H9 (cell line): ENCODE results near the gene PDZD2. TPM values are rescaled to one million over a fixed set of nuclear protein-coding genes. Genes with fewer than 3 reads are reported as not detected.
A peak's percentile ranks its signal among the peaks of the same experiment; 100 is the strongest.

ENCODE experiments used
- DNase-seq: peaks from one replicate; pipeline ENCODE4 v3.0.0-alpha.2; 2017
- H2AFZ ChIP-seq: one replicate; pipeline ENCODE4 v1.6.1; 2013; ENCODE audit warnings: mild to moderate bottlenecking, low read length, control low read depth, moderate library complexity
- H2AK5ac ChIP-seq: 2 replicates; pipeline ENCODE4 v1.6.1; 2013; ENCODE audit warnings: low read length, control low read depth, mixed read lengths; ENCODE audit not compliant: insufficient read length
- H2BK120ac ChIP-seq: one replicate; pipeline ENCODE4 v1.6.1; 2013; ENCODE audit warnings: low read depth, mild to moderate bottlenecking, low read length, control low read depth, inconsistent platforms; ENCODE audit not compliant: poor library complexity, severe bottlenecking
- H2BK12ac ChIP-seq: 2 replicates; pipeline ENCODE4 v1.6.1; 2013; ENCODE audit warnings: low read length, control low read depth, mixed read lengths, low read depth; ENCODE audit not compliant: insufficient read length
- H2BK15ac ChIP-seq: 2 replicates; pipeline ENCODE4 v1.6.1; 2013; ENCODE audit warnings: low read depth, low read length, control low read depth
- H2BK20ac ChIP-seq: one replicate; pipeline ENCODE4 v1.6.1; 2013; ENCODE audit warnings: low read depth, mild to moderate bottlenecking, low read length, control low read depth, inconsistent platforms; ENCODE audit not compliant: poor library complexity, severe bottlenecking
- H2BK5ac ChIP-seq: 2 replicates; pipeline ENCODE4 v1.6.1; 2013; ENCODE audit warnings: low read length, control low read depth, mixed read lengths; ENCODE audit not compliant: insufficient read length
- H3K14ac ChIP-seq: 2 replicates; pipeline ENCODE4 v1.6.1; 2013; ENCODE audit warnings: low read length, control low read depth; ENCODE audit not compliant: insufficient read depth
- H3K18ac ChIP-seq: 2 replicates; pipeline ENCODE4 v1.6.1; 2013; ENCODE audit warnings: low read depth, mild to moderate bottlenecking, mixed read lengths, low read length, control low read depth; ENCODE audit not compliant: insufficient read length
- H3K23ac ChIP-seq: 2 replicates; pipeline ENCODE4 v1.6.1; 2013; ENCODE audit warnings: low read length, control low read depth, mixed read lengths, low read depth; ENCODE audit not compliant: insufficient read length
- H3K23me2 ChIP-seq: 2 replicates; pipeline ENCODE4 v1.6.1; 2013; ENCODE audit warnings: low read depth, mild to moderate bottlenecking, mixed read lengths, low read length, control low read depth; ENCODE audit not compliant: insufficient read length, poor library complexity, severe bottlenecking
- H3K27ac ChIP-seq: 2 replicates; pipeline ENCODE4 v1.5.1; 2013; ENCODE audit warnings: low read length, control low read depth, mixed read lengths, low read depth; ENCODE audit not compliant: insufficient read length
- H3K27me3 ChIP-seq: 2 replicates; pipeline ENCODE4 v1.6.1; 2013; ENCODE audit warnings: low read length, control low read depth, inconsistent platforms; ENCODE audit not compliant: insufficient read depth
- H3K4ac ChIP-seq: 2 replicates; pipeline ENCODE4 v1.6.1; 2013; ENCODE audit warnings: low read depth, mild to moderate bottlenecking, control low read depth, inconsistent platforms, low read length, moderate library complexity
- H3K4me1 ChIP-seq: 2 replicates; pipeline ENCODE4 v1.6.1; 2013; ENCODE audit warnings: low read length, control low read depth, inconsistent platforms; ENCODE audit not compliant: insufficient read depth
- H3K4me2 ChIP-seq: 2 replicates; pipeline ENCODE4 v1.6.1; 2013; ENCODE audit warnings: low read length, control low read depth, mixed read lengths; ENCODE audit not compliant: insufficient read length, insufficient read depth
- H3K56ac ChIP-seq: 2 replicates; pipeline ENCODE4 v1.6.1; 2013; ENCODE audit warnings: low read depth, mild to moderate bottlenecking, mixed read lengths, low read length, control low read depth; ENCODE audit not compliant: insufficient read length
- H3K79me1 ChIP-seq: 2 replicates; pipeline ENCODE4 v1.6.1; 2013; ENCODE audit warnings: low read depth, mild to moderate bottlenecking, moderate library complexity, low read length, control low read depth, inconsistent platforms; ENCODE audit not compliant: insufficient read depth, poor library complexity, severe bottlenecking
- H3K79me2 ChIP-seq: 2 replicates; pipeline ENCODE4 v1.6.1; 2013; ENCODE audit warnings: low read length, control low read depth, inconsistent platforms; ENCODE audit not compliant: insufficient read depth
- H3K9ac ChIP-seq: 2 replicates; pipeline ENCODE4 v1.6.1; 2013; ENCODE audit warnings: low read length, control low read depth, mixed read lengths; ENCODE audit not compliant: insufficient read length; ENCODE audit errors: extremely low read depth
- H3K9me3 ChIP-seq: one replicate; pipeline ENCODE4 v1.6.1; 2013; ENCODE audit warnings: low read depth, low read length, inconsistent platforms; ENCODE audit not compliant: control insufficient read depth
- H3T11ph ChIP-seq: one replicate; pipeline ENCODE4 v1.6.1; 2013; ENCODE audit warnings: mild to moderate bottlenecking, low read length, control low read depth, inconsistent platforms
- H4K20me1 ChIP-seq: one replicate; pipeline ENCODE4 v1.6.1; 2013; ENCODE audit not compliant: control insufficient read depth, insufficient read length, insufficient read depth
- H4K5ac ChIP-seq: 2 replicates; pipeline ENCODE4 v1.6.1; 2013; ENCODE audit warnings: low read depth, mild to moderate bottlenecking, mixed read lengths, low read length, control low read depth; ENCODE audit not compliant: insufficient read length
- H4K8ac ChIP-seq: replicated peaks from 2 replicates; pipeline ENCODE4 v1.6.1; 2013; ENCODE audit warnings: low read length, control low read depth, mixed read lengths, low read depth; ENCODE audit not compliant: insufficient read length
- H4K91ac ChIP-seq: 2 replicates; pipeline ENCODE4 v1.6.1; 2013; ENCODE audit warnings: low read depth, mild to moderate bottlenecking, moderate library complexity, mixed read lengths, low read length, control low read depth; ENCODE audit not compliant: insufficient read length
- H3K27ac Mint-ChIP-seq, 3 experiments: 2 replicates in 2 of 3; 3 replicates in 1 of 3; pipeline ENCODE4 v1.8.0; 2020 to 2021; ENCODE audit warnings: mixed read lengths in 3 of 3, mild to moderate bottlenecking in 1 of 3, moderate library complexity in 1 of 3
- H3K27me3 Mint-ChIP-seq: 2 replicates; pipeline ENCODE4 v1.8.0; 2021; ENCODE audit warnings: low read depth, mild to moderate bottlenecking, moderate library complexity, mixed read lengths
- H3K36me3 Mint-ChIP-seq, 3 experiments: 2 replicates in 2 of 3; 3 replicates in 1 of 3; pipeline ENCODE4 v1.8.0; 2020 to 2021; ENCODE audit warnings: low read depth in 3 of 3, mixed read lengths in 3 of 3; ENCODE audit not compliant: insufficient read depth in 1 of 3
- H3K4me1 Mint-ChIP-seq, 2 experiments: 2 replicates each; pipeline ENCODE4 v1.8.0; 2020; ENCODE audit warnings: mixed read lengths in 2 of 2
- H3K4me3 Mint-ChIP-seq, 2 experiments: 2 replicates in 1 of 2; 3 replicates in 1 of 2; pipeline ENCODE4 v1.8.0; 2020 to 2021; ENCODE audit warnings: mild to moderate bottlenecking in 2 of 2, mixed read lengths in 2 of 2, moderate library complexity in 1 of 2
- H3K9me3 Mint-ChIP-seq, 2 experiments: 2 replicates in 1 of 2; 3 replicates in 1 of 2; pipeline ENCODE4 v1.8.0; 2020; ENCODE audit warnings: mild to moderate bottlenecking in 2 of 2, mixed read lengths in 2 of 2, moderate library complexity in 1 of 2
- WGBS: extraction: QIAGEN DNeasy Blood & Tissue Kit; methylation state at CpG from one replicate; pipeline ENCODE4 v1.1.7; 2013; ENCODE audit warnings: missing lambda C conversion rate, low lambda C conversion rate, mixed read lengths; ENCODE audit not compliant: insufficient read length; ENCODE audit errors: extremely low coverage; 5-methylcytosine and 5-hydroxymethylcytosine counted together
- total RNA-seq: library from RNA; stranded (reverse); gene quantifications from 2 replicates; pipeline ENCODE4 v1.2.1, GENCODE V29; 2021
- TF ChIP-seq, protein P1 (sequence below): fragments of 200-600 bp; sonication (generic); conservative IDR thresholded peaks from 3 replicates; pipeline ENCODE4 v1.8.0; 2021; ENCODE audit warnings: antibody characterized with exemption, mild to moderate bottlenecking

PDZD2 gene
- total RNA-seq, 1 experiment from 2014 or later: 9.9 TPM

- Histone ChIP-seq H2BK12ac (no peak overlapping the region), H3K27ac (no peak overlapping the region), H3K4me1 (peaks cover 17% of the 10 kb centered on the region; the same call in 1 of the 2 replicates), H2AFZ (no peak overlapping the region), H3K9ac (no peak overlapping the region), H3K9me3 (no peaks in the 10 kb centered on the region), H4K91ac (no peak overlapping the region), H3K79me1 (no peaks in the 10 kb centered on the region), H2BK120ac (no peak overlapping the region), H3K56ac (no peak overlapping the region), H3K27me3 (no peaks in the 10 kb centered on the region), H3T11ph (no peak overlapping the region), H3K4ac (no peak overlapping the region), H2BK15ac (no peak overlapping the region), H3K4me2 (no peak overlapping the region), H4K8ac (no peak overlapping the region), H3K14ac (no peak overlapping the region), H2BK20ac (no peak overlapping the region), H3K23ac (no peak overlapping the region), H3K79me2 (no peaks in the 10 kb centered on the region), H4K20me1 (no peaks in the 10 kb centered on the region), H3K18ac (no peak overlapping the region), H4K5ac (no peak overlapping the region), H2BK5ac (no peak overlapping the region), H3K23me2 (no peaks in the 10 kb centered on the region), H2AK5ac (no peak overlapping the region)
- no CpG with 5 or more reads among the region's 7 CpGs for WGBS
- Mint-ChIP-seq H3K4me3 (no peak overlapping the region), H3K36me3 (peaks cover 0 to 6% (median 2%) of the 10 kb centered on the region in 3 experiments; a peak in 5 of 7 replicates), H3K27me3 (no peaks in the 10 kb centered on the region), H3K9me3 (no peaks in the 10 kb centered on the region), H3K27ac (peak overlapping the region in 1 of 3 experiments; percentile 5; a peak in 1 of 7 replicates), H3K4me1 (peaks cover 43 to 46% of the 10 kb centered on the region in 2 experiments)
- no peak for DNase-seq
- TF ChIP-seq, protein P1, sequence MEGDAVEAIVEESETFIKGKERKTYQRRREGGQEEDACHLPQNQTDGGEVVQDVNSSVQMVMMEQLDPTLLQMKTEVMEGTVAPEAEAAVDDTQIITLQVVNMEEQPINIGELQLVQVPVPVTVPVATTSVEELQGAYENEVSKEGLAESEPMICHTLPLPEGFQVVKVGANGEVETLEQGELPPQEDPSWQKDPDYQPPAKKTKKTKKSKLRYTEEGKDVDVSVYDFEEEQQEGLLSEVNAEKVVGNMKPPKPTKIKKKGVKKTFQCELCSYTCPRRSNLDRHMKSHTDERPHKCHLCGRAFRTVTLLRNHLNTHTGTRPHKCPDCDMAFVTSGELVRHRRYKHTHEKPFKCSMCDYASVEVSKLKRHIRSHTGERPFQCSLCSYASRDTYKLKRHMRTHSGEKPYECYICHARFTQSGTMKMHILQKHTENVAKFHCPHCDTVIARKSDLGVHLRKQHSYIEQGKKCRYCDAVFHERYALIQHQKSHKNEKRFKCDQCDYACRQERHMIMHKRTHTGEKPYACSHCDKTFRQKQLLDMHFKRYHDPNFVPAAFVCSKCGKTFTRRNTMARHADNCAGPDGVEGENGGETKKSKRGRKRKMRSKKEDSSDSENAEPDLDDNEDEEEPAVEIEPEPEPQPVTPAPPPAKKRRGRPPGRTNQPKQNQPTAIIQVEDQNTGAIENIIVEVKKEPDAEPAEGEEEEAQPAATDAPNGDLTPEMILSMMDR: no peak
Measured at GRCh38 chr5:31995714-31996113, 356.8 kb downstream of the PDZD2 start.
